Heart left ventricle (tissue), 16 donors: ENCODE results near the gene LDLRAD2. TPM values are rescaled to one million over a fixed set of nuclear protein-coding genes. Genes with fewer than 3 reads are reported as not detected.
A peak's percentile ranks its signal among the peaks of the same experiment; 100 is the strongest.

Source experiments
- ATAC-seq, 4 donors: fragments of 200-7000 bp; cut with Tn5 transposase; one replicate each; pipeline ENCODE4 v1.9.1; 2020 to 2022; ENCODE audit warnings: moderate library complexity in 4 of 4, mild to moderate bottlenecking in 3 of 4, moderate number of reproducible peaks in 1 of 4
- DNase-seq, 5 donors: peaks; one replicate each; pipeline ENCODE4 v3.0.0-alpha.2; 2020
- H3K27ac ChIP-seq, 12 donors: fragments of 200-600 bp; sonication (generic) in 4 of 12; one replicate each; pipeline versions ENCODE4 v1.5.0 to v1.8.0; 2016 to 2022; ENCODE audit warnings: mild to moderate bottlenecking in 2 of 12
- H3K27me3 ChIP-seq, 9 donors: fragments of 200-600 bp; sonication (generic) in 2 of 9; one replicate each; pipeline versions ENCODE4 v1.5.1 to v1.8.0; 2016 to 2022; ENCODE audit warnings: mild to moderate bottlenecking in 3 of 9
- H3K36me3 ChIP-seq, 9 donors: fragments of 200-600 bp; sonication (generic) in 2 of 9; one replicate each; pipeline versions ENCODE4 v1.5.0 to v1.8.0; 2018 to 2022; ENCODE audit warnings: mild to moderate bottlenecking in 2 of 9
- H3K4me1 ChIP-seq, 12 donors: fragments of 200-600 bp; sonication (generic) in 4 of 12; one replicate each; pipeline versions ENCODE4 v1.5.0 to v1.8.0; 2016 to 2022; ENCODE audit warnings: mild to moderate bottlenecking in 3 of 12
- H3K4me3 ChIP-seq, 12 donors: fragments of 200-600 bp; sonication (generic) in 4 of 12; one replicate each; pipeline versions ENCODE4 v1.5.0 to v1.8.0; 2017 to 2022; ENCODE audit warnings: mild to moderate bottlenecking in 9 of 12, moderate library complexity in 4 of 12
- H3K9me3 ChIP-seq, 12 donors: fragments of 200-600 bp; sonication (generic) in 4 of 12; one replicate each; pipeline versions ENCODE4 v1.5.0 to v1.8.0; 2016 to 2022; ENCODE audit warnings: mild to moderate bottlenecking in 1 of 12
- POLR2A ChIP-seq, 2 donors: fragments of 450-650 bp; IDR thresholded peaks; one replicate each; pipeline ENCODE4 v1.6.1; 2017; ENCODE audit warnings: antibody characterized with exemption in 2 of 2, mild to moderate bottlenecking in 2 of 2, moderate library complexity in 2 of 2
- WGBS, 4 donors: extraction: QIAGEN DNeasy Blood & Tissue Kit in 2 of 4; methylation state at CpG; one replicate each; pipeline versions ENCODE4 v1.1.5 to v1.1.7; 2013 to 2018; 5-methylcytosine and 5-hydroxymethylcytosine counted together
- intact Hi-C, 10 donors: fragments of 100-400 bp; cut with DNase I; formaldehyde crosslinking; loops; one replicate each; pipeline versions ENCODE4 v1.11.1 to v1.14.2; 2022
- polyA plus RNA-seq, 2 donors: library from polyadenylated mRNA; stranded (reverse); fragments of 200-250 nt; gene quantifications; one replicate each; pipeline ENCODE4 v1.2.3, GENCODE V29; 2013
- total RNA-seq, 9 donors: library from RNA; depleted of rRNA in 2 of 9; stranded (reverse); fragments of >200 nt in 2 of 9; fragmentation: NEBNext Ultra II Directional in 3 of 9; extraction: Animal tissue kit (Norgen Biotek cat#: 25700) in 3 of 9; gene quantifications; one replicate each; pipeline versions ENCODE4 v1.1.0 to v1.2.4, GENCODE V29; 2016 to 2023
- TF ChIP-seq, protein P1 (sequence below), 12 donors: fragments of 200-600 bp; sonication (generic) in 4 of 12; IDR thresholded peaks; one replicate each; pipeline versions ENCODE4 v1.5.0 to v1.8.0; 2018 to 2022; ENCODE audit warnings: antibody characterized with exemption in 12 of 12, mild to moderate bottlenecking in 5 of 12
- donor health status: ischemic (EF 13 %, LVEDD 7.1; RV severe dilation, severe dysfunction).
- donor health status: healthy with polysubstance abuse.
- donor health status: DM: no; HTN: yes; CAD: no.
- donor health status: DM: no; HTN: no; CAD: no.
- donor health status: ischemic (EF 25% LVEDD 6.9; RV normal size, moderate dysfunction).
- donor health status: ischemic (EF 25% LVEDD 5.7; RV mildly dilated, moderate dysfunction).
- donor health status: healthy.
- donor health status: DM: yes; HTN: yes; CAD: no.
- donor health status: ischemic (EF 35%, LVEDD 5.7; RV mildly dilated, moderate dysfunction).
- donor health status: nonischemic (EF 11% LVEDD 7.7; RV severe dilation, severe dysfunction).
- donor health status: DM: yes; HTN: yes; CAD: no.
- donor health status: PGD.
- donor health status: ischemic (EF 29% LVEDD 5.4; RV normal size, mild dysfunction).
- donor health status: nonischemic (EF 23%, LVEDD 6.1; RV moderate dilation, normal function).

LDLRAD2 gene
- total and polyA plus RNA-seq, 11 donors = 0.08 to 4.0 (median 0.33) TPM; not detected in 8

DNA sequence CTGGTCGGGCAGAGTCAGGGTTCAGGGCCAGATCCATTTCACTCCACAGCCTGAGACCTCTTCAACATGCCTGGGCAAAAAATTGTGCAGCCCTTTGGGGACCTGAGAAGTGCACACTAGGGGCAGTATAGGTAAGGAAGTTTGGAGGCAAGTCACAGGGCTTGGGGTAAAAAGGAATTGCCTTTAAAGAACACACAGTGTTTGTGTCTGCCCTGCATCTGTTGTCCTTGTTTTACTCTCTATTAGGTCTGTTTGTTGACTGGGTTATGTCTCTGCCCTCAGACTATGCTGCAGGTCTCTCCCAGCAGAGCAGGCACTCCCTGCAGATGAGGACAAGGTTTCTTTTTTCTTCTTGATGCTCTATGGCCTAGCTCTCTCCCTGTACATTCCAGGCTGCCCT is 22.0 kb downstream of the LDLRAD2 start:
- no peak for ATAC-seq
- Histone ChIP-seq H3K27me3 (no peaks in the 10 kb centered on the region), H3K36me3 (peaks cover 7 to 100% (median 97%) of the 10 kb centered on the region in 9 donors), H3K9me3 (peaks cover 0 to 4% (median 0%) of the 10 kb centered on the region in 12 donors), H3K27ac (no peak overlapping the region), H3K4me3 (no peak overlapping the region), H3K4me1 (no peaks in the 10 kb centered on the region)
- no peak for DNase-seq
- 85 to 100% (median 91%) methylated on average over 1 of the region's 1 CpG for WGBS, 4 donors
- intact Hi-C loops = no loop called here
- TF ChIP-seq POLR2A (IDR thresholded peaks at IDR 0.05) = no peak
- TF ChIP-seq, protein P1, sequence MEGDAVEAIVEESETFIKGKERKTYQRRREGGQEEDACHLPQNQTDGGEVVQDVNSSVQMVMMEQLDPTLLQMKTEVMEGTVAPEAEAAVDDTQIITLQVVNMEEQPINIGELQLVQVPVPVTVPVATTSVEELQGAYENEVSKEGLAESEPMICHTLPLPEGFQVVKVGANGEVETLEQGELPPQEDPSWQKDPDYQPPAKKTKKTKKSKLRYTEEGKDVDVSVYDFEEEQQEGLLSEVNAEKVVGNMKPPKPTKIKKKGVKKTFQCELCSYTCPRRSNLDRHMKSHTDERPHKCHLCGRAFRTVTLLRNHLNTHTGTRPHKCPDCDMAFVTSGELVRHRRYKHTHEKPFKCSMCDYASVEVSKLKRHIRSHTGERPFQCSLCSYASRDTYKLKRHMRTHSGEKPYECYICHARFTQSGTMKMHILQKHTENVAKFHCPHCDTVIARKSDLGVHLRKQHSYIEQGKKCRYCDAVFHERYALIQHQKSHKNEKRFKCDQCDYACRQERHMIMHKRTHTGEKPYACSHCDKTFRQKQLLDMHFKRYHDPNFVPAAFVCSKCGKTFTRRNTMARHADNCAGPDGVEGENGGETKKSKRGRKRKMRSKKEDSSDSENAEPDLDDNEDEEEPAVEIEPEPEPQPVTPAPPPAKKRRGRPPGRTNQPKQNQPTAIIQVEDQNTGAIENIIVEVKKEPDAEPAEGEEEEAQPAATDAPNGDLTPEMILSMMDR (IDR thresholded peaks at IDR 0.05) = no peak

DNA sequence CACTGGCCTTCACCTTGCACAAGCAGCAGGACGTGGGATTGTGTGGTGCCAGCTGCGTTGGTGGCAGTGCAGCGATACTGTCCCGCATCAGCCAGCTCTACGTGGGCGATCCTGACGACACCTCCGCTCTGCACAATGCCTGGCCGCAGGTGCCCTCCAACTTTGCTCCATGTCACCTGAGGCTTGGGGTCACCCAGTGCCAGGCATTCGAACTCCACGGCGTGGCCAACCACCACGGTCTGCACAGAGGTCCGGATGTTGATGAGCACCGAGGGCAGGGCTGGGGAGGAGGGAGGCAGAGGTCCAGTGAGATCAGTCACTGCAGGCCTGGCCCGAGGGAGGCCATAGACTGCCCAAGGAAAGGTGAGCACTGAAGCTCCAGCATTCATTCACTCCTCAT is 22.6 kb downstream of the LDLRAD2 start:
- Histone ChIP-seq H3K4me3 (no peak overlapping the region), H3K27me3 (no peaks in the 10 kb centered on the region), H3K9me3 (peaks cover 0 to 4% (median 0%) of the 10 kb centered on the region in 12 donors), H3K27ac (no peak overlapping the region), H3K4me1 (no peaks in the 10 kb centered on the region), H3K36me3 (peaks cover 7 to 100% (median 97%) of the 10 kb centered on the region in 9 donors)
- TF ChIP-seq POLR2A (IDR thresholded peaks at IDR 0.05) = no peak
- TF ChIP-seq, protein P1 (IDR thresholded peaks at IDR 0.05) = no peak
- peak in 2 of 5 donors; percentile 20 to 57 for DNase-seq
- intact Hi-C loops = no loop called here
- no peak for ATAC-seq
- WGBS, 4 donors = 93 to 100% (median 96%) methylated on average over 5 to 16 of the region's 16 CpGs

- no peak for TF ChIP-seq POLR2A (IDR thresholded peaks at IDR 0.05)
- TF ChIP-seq, protein P1 (IDR thresholded peaks at IDR 0.05) = no peak
- no peak overlapping the region for H3K4me3 ChIP-seq
- DNase-seq (peak in 1 of 5 donors; percentile 5), ATAC-seq (no peak)
- H3K27me3 ChIP-seq = no peaks in the 10 kb centered on the region
- no peak overlapping the region for H3K27ac ChIP-seq
- H3K4me1 ChIP-seq = no peaks in the 10 kb centered on the region
- intact Hi-C loops = no loop called here
- H3K36me3 ChIP-seq = peaks cover 7 to 100% (median 99%) of the 10 kb centered on the region in 9 donors
- 95 to 97% (median 95%) methylated on average over 4 of the region's 4 CpGs for whole genome bisulfite sequencing, 4 donors
- H3K9me3 ChIP-seq = peaks cover 0 to 4% (median 0%) of the 10 kb centered on the region in 12 donors
These were observed 23.9 kb downstream of the LDLRAD2 start for GRCh38 chr1:21836010-21836409.

DNA sequence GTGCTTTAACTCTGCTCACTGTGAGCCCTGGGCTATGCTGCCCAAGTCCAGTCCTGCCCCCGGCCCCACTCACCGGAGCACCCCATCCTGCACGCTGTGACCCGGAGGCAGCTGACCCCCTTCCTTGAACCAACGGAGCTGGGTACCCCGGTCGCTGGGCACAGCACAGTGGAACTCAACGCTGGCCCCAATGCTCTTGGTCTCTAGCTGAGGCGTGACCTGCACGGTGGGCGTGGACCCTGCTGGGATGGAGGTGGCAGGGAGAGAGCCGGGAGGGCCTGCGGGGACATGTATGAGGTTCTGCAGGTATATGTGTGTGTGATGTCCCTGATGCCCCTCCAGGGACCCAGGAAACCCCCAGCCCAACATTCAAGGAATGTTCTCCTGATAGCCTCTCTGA is 24.7 kb downstream of the LDLRAD2 start:
- ATAC-seq (no peak), DNase-seq (peak in 1 of 5 donors; percentile 51)
- Histone ChIP-seq H3K36me3 (peaks cover 8 to 100% (median 99%) of the 10 kb centered on the region in 9 donors), H3K27ac (no peak overlapping the region), H3K9me3 (peaks cover 0 to 4% (median 0%) of the 10 kb centered on the region in 12 donors), H3K4me3 (no peak overlapping the region), H3K4me1 (no peaks in the 10 kb centered on the region), H3K27me3 (no peaks in the 10 kb centered on the region)
- 90 to 97% (median 95%) methylated on average over 6 to 13 of the region's 13 CpGs for WGBS, 4 donors
- intact Hi-C loops = no loop called here
- no peak for TF ChIP-seq POLR2A (IDR thresholded peaks at IDR 0.05)
- TF ChIP-seq, protein P1 (IDR thresholded peaks at IDR 0.05) = no peak
